ENCODE measurements around the gene TRIO. TPM values are rescaled to one million over a fixed set of nuclear protein-coding genes. Genes with fewer than 3 reads are reported as not detected.

The TRIO gene
- total RNA-seq, 4 donors from 2014 or later, result 186 to 388 (median 285) TPM

- H3K9me3 ChIP-seq, result no peaks in the 10 kb centered on the region
- 76% methylated on average over 9 of the region's 9 CpGs; no CpG with 5 or more reads in 1 of the 2 donors for WGBS, 2 donors (ENCODE audit: low coverage in 1 of 2)
- H3K27ac ChIP-seq, result no peak overlapping the region
- H3K4me1 ChIP-seq, result no peaks in the 10 kb centered on the region
- peaks cover 0 to 28% (median 13%) of the 10 kb centered on the region in 4 donors for H3K36me3 ChIP-seq
- no peak for TF ChIP-seq POLR2A (IDR thresholded peaks at IDR 0.05)
- TF ChIP-seq CTCF (IDR thresholded peaks at IDR 0.05), result no peak
- no peak for TF ChIP-seq EP300 (IDR thresholded peaks at IDR 0.05; ENCODE audit: low read depth)
- no peak for TF ChIP-seq POLR2AphosphoS5 (IDR thresholded peaks at IDR 0.05)
- no peak for DNase-seq
- no peaks in the 10 kb centered on the region for H3K27me3 ChIP-seq
- in situ Hi-C loops (cut with MboI; ENCODE audit: low pct_ligation_motif_present in 1 of 4, low pct_unique_long_range_greater_than_20kb in 1 of 4, low sequenced_read_pairs in 3 of 4), result no loop called here
- no peak overlapping the region for H3K4me3 ChIP-seq
- intact Hi-C loops (cut with DNase I; ENCODE audit: low total_unique reads), result no loop called here
Measured at GRCh38 chr5:14503017-14503680, 360.0 kb downstream of the TRIO start.

- TF ChIP-seq POLR2A (IDR thresholded peaks at IDR 0.05) (no peak), POLR2AphosphoS5 (IDR thresholded peaks at IDR 0.05) (no peak), CTCF (IDR thresholded peaks at IDR 0.05) (no peak), EP300 (IDR thresholded peaks at IDR 0.05; ENCODE audit: low read depth) (no peak)
- H3K27me3 ChIP-seq, result no peaks in the 10 kb centered on the region
- DNase-seq, result no peak
- WGBS, 2 donors (ENCODE audit: low coverage in 1 of 2), result 89% methylated on average over 27 of the region's 27 CpGs; no CpG with 5 or more reads in 1 of the 2 donors
- in situ Hi-C loops (cut with MboI; ENCODE audit: low pct_ligation_motif_present in 1 of 4, low pct_unique_long_range_greater_than_20kb in 1 of 4, low sequenced_read_pairs in 3 of 4), result no loop called here
- no peak overlapping the region for H3K4me3 ChIP-seq
- intact Hi-C loops (cut with DNase I; ENCODE audit: low total_unique reads), result no loop called here
- no peaks in the 10 kb centered on the region for H3K4me1 ChIP-seq
- H3K36me3 ChIP-seq, result peaks cover 0 to 28% (median 10%) of the 10 kb centered on the region in 4 donors
- no peaks in the 10 kb centered on the region for H3K9me3 ChIP-seq
- no peak overlapping the region for H3K27ac ChIP-seq
Measured at GRCh38 chr5:14503681-14504331, 360.7 kb downstream of the TRIO start.

GRCh38 chr5:14504332-14504727, 361.2 kb downstream of the TRIO start:
- H3K36me3 ChIP-seq, result peaks cover 0 to 22% (median 7%) of the 10 kb centered on the region in 4 donors
- H3K4me1 ChIP-seq, result no peaks in the 10 kb centered on the region
- no peaks in the 10 kb centered on the region for H3K27me3 ChIP-seq
- TF ChIP-seq CTCF (IDR thresholded peaks at IDR 0.05) (no peak), POLR2A (IDR thresholded peaks at IDR 0.05) (no peak), EP300 (IDR thresholded peaks at IDR 0.05; ENCODE audit: low read depth) (no peak)
- intact Hi-C loops (cut with DNase I; ENCODE audit: low total_unique reads), result no loop called here
- no peaks in the 10 kb centered on the region for H3K9me3 ChIP-seq
- in situ Hi-C loops (cut with MboI; ENCODE audit: low pct_ligation_motif_present in 1 of 4, low pct_unique_long_range_greater_than_20kb in 1 of 4, low sequenced_read_pairs in 3 of 4), result no loop called here
- WGBS, 2 donors (ENCODE audit: low coverage in 1 of 2), result 92% methylated on average over 8 of the region's 8 CpGs; no CpG with 5 or more reads in 1 of the 2 donors
- H3K4me3 ChIP-seq, result no peak overlapping the region
- DNase-seq, result no peak
- no peak overlapping the region for H3K27ac ChIP-seq

GRCh38 chr5:14504816-14505215, 361.7 kb downstream of the TRIO start:
- peaks cover 0 to 19% (median 7%) of the 10 kb centered on the region in 4 donors for H3K36me3 ChIP-seq
- intact Hi-C loops (cut with DNase I; ENCODE audit: low total_unique reads) (no loop called here), in situ Hi-C loops (cut with MboI; ENCODE audit: low pct_ligation_motif_present in 1 of 4, low pct_unique_long_range_greater_than_20kb in 1 of 4, low sequenced_read_pairs in 3 of 4) (no loop called here)
- no peaks in the 10 kb centered on the region for H3K4me1 ChIP-seq
- no peaks in the 10 kb centered on the region for H3K9me3 ChIP-seq
- H3K27ac ChIP-seq, result no peak overlapping the region
- H3K27me3 ChIP-seq, result no peaks in the 10 kb centered on the region
- WGBS, 2 donors (ENCODE audit: low coverage in 1 of 2), result 95% methylated on average over 11 of the region's 11 CpGs; no CpG with 5 or more reads in 1 of the 2 donors
- TF ChIP-seq EP300 (IDR thresholded peaks at IDR 0.05; ENCODE audit: low read depth) (no peak), POLR2A (IDR thresholded peaks at IDR 0.05) (no peak), POLR2AphosphoS5 (IDR thresholded peaks at IDR 0.05) (no peak), CTCF (IDR thresholded peaks at IDR 0.05) (no peak)
- no peak overlapping the region for H3K4me3 ChIP-seq
- no peak for DNase-seq

Measured in transverse colon (tissue), 4 donors.